Gastroesophageal sphincter (tissue), 3 donors: ENCODE results near the gene LLGL2.

Source experiments
- EP300 ChIP-seq: sonication (generic); formaldehyde crosslinking; IDR thresholded peaks from one replicate; pipeline ENCODE4 v1.6.1; 2017; ENCODE audit warnings: antibody characterized with exemption, mild to moderate bottlenecking
- POLR2A ChIP-seq, 2 donors: fragments of 450-650 bp; IDR thresholded peaks; one replicate each; pipeline ENCODE4 v1.6.1; 2017; ENCODE audit warnings: antibody characterized with exemption in 2 of 2, mild to moderate bottlenecking in 2 of 2, moderate library complexity in 1 of 2
- POLR2AphosphoS5 ChIP-seq: sonication (generic); formaldehyde crosslinking; IDR thresholded peaks from one replicate; pipeline ENCODE4 v1.6.1; 2017; ENCODE audit warnings: antibody characterized with exemption
- TF ChIP-seq, protein P1 (sequence below), 4 experiments: fragments of 200-600 bp in 2 of 4; fragments of 450-650 bp in 2 of 4; sonication (generic) in 1 of 4; IDR thresholded peaks; one replicate each; pipeline ENCODE4 v1.5.1; 2017 to 2019; ENCODE audit warnings: antibody characterized with exemption in 4 of 4, mild to moderate bottlenecking in 2 of 4, moderate library complexity in 2 of 4

DNA sequence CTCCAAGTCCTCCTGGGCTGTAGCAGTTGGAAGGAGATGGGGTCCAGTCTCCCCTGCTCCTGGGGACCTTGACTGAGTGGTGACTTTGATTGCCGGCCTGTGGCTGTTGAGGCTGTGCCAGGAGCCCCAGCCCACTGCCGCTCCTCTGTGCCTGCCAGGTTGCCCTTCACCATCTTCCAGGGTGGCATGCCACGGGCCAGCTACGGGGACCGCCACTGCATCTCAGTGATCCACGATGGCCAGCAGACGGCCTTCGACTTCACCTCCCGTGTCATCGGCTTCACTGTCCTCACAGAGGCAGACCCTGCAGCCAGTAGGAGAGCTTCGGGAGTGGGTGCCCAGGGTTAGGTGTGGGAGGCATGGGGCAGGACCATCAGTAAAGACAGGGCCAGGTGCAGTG is 38.7 kb downstream of the LLGL2 start:
- TF ChIP-seq, protein P1, sequence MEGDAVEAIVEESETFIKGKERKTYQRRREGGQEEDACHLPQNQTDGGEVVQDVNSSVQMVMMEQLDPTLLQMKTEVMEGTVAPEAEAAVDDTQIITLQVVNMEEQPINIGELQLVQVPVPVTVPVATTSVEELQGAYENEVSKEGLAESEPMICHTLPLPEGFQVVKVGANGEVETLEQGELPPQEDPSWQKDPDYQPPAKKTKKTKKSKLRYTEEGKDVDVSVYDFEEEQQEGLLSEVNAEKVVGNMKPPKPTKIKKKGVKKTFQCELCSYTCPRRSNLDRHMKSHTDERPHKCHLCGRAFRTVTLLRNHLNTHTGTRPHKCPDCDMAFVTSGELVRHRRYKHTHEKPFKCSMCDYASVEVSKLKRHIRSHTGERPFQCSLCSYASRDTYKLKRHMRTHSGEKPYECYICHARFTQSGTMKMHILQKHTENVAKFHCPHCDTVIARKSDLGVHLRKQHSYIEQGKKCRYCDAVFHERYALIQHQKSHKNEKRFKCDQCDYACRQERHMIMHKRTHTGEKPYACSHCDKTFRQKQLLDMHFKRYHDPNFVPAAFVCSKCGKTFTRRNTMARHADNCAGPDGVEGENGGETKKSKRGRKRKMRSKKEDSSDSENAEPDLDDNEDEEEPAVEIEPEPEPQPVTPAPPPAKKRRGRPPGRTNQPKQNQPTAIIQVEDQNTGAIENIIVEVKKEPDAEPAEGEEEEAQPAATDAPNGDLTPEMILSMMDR (IDR thresholded peaks at IDR 0.05): no peak
- TF ChIP-seq POLR2A (IDR thresholded peaks at IDR 0.05): no peak
- no peak for TF ChIP-seq POLR2AphosphoS5
- TF ChIP-seq EP300: no peak
